Small intestine (tissue), 7 donors: ENCODE measurements around the gene IL36G. TPM values are rescaled to one million over a fixed set of nuclear protein-coding genes. Genes with fewer than 3 reads are reported as not detected.
A peak's percentile ranks its signal among the peaks of the same experiment; 100 is the strongest.

Experiments used
- DNase-seq, 2 donors: peaks; one replicate each; pipeline versions ENCODE4 v3.0.0 to v3.0.0-alpha.2; 2013
- FAIRE-seq: peaks from 2 replicates; lab custom pipeline; 2012; peaks lifted over from hg19 to GRCh38; lab: Jason Lieb, UNC
- H3K27ac ChIP-seq, 3 donors: one replicate each; pipeline ENCODE4 v1.5.1; 2013; ENCODE audit warnings: low read length in 2 of 3, mild to moderate bottlenecking in 2 of 3, control low read depth in 1 of 3, inconsistent platforms in 1 of 3, low read depth in 1 of 3, moderate library complexity in 1 of 3
- H3K27me3 ChIP-seq, 3 donors: one replicate each; pipeline ENCODE4 v1.6.1; 2013; ENCODE audit warnings: low read length in 3 of 3, inconsistent platforms in 1 of 3; ENCODE audit not compliant: control insufficient read depth in 3 of 3, insufficient read depth in 3 of 3
- H3K36me3 ChIP-seq, 3 donors: one replicate each; pipeline ENCODE4 v1.6.1; 2013; ENCODE audit warnings: low read length in 3 of 3, inconsistent platforms in 1 of 3, low read depth in 1 of 3, mild to moderate bottlenecking in 1 of 3, moderate library complexity in 1 of 3; ENCODE audit not compliant: control insufficient read depth in 3 of 3, insufficient read depth in 2 of 3
- H3K4me1 ChIP-seq, 3 donors: one replicate each; pipeline ENCODE4 v1.6.1; 2013; ENCODE audit warnings: low read length in 2 of 3, inconsistent platforms in 1 of 3, low read depth in 1 of 3, mild to moderate bottlenecking in 1 of 3, moderate library complexity in 1 of 3; ENCODE audit not compliant: control insufficient read depth in 3 of 3, insufficient read depth in 2 of 3
- H3K4me3 ChIP-seq, 3 donors: one replicate each; pipeline ENCODE4 v1.5.1; 2013; ENCODE audit warnings: low read length in 3 of 3, control low read depth in 1 of 3, inconsistent platforms in 1 of 3, low read depth in 1 of 3, mild to moderate bottlenecking in 1 of 3, moderate library complexity in 1 of 3
- H3K9me3 ChIP-seq, 2 donors: one replicate each; pipeline ENCODE4 v1.6.1; 2013; ENCODE audit warnings: low read depth in 1 of 2, low read length in 1 of 2; ENCODE audit not compliant: control insufficient read depth in 2 of 2, insufficient read depth in 1 of 2
- WGBS, 3 donors: extraction: QIAGEN DNeasy Blood & Tissue Kit; methylation state at CpG; one replicate each; pipeline ENCODE4 v1.1.7; 2013; 5-methylcytosine and 5-hydroxymethylcytosine counted together
- polyA plus RNA-seq, 4 donors: library from polyadenylated mRNA; stranded (reverse) in 3 of 4; unstranded in 1 of 4; fragments of 200-250 nt in 3 of 4; fragments of 120-200 nt in 1 of 4; gene quantifications; one replicate each; pipeline versions ENCODE4 v1.2.1 to v1.2.3, GENCODE V29; 2013
- donor health status: healthy with polysubstance abuse.
- donor health status: control.
- donor health status: control.
- donor health status: Bipolar disorder and iron deficiency.
- donor health status: healthy.

IL36G gene
- polyA plus RNA-seq, 4 donors: 0.50 TPM; not detected in 3

DNA sequence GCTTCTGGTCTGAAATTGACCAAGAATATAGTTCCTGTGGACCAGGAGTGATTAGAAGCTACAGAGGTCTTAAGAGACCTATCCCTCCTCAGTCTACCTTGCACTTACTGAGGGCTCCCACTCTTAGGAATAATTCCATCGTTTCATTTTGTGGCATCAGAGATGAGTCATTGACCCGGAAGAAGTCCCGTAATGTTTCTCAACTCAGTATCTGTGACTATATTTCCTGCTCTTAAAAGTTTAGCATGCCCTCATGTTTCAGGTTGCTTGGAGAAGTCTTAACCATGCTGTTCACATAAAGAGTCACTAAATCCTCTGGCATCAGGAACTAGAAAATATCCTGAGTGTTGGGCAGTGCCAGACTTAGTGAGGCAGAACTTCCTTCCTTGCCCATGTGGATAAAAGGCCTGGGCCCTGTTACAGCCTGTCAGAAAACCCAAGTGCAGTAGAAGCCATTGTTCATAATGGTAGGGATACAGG lies 27.3 kb downstream of the IL36G start, which contains the start of gene IL36A:
Gene IL36A (plus strand): TSS at position 430 of the 480 bp plus-strand sequence. CDS start 413 bp downstream, outside the sequence.
- H3K4me1 ChIP-seq: no peaks in the 10 kb centered on the region
- H3K27ac ChIP-seq: no peak within 1 kb of the TSS
- peaks cover 0 to 5% of the 10 kb centered on the region in 2 donors for H3K9me3 ChIP-seq
- no peak for FAIRE-seq
- H3K36me3 ChIP-seq: no peaks in the 10 kb centered on the region
- 73 to 87% (median 83%) methylated on average over 3 of the region's 3 CpGs for WGBS, 3 donors
- H3K4me3 ChIP-seq: no peak within 1 kb of the TSS
- no peak for DNase-seq
- peaks cover 0 to 9% (median 0%) of the 10 kb centered on the region in 3 donors for H3K27me3 ChIP-seq

DNA sequence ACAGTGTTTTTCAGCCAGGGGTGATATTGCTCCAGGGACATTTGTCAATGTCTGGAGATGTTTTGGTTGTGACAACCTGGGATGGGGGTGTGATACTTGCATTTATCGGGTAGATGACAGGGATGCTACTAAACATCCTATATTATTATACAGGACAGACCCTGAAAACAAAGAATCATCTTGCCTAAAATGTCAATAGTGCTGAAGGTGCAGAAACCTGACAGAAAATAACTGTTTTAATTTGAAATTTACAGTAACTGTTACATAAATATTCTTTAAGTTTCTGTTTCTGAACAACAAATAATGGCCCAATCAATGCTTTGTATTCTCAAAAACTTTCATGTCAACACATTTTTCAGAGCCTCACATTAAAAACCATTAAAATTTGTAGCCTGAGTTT lies 29.4 kb downstream of the IL36G start:
- FAIRE-seq (no peak), DNase-seq (no peak)
- no peak overlapping the region for H3K4me3 ChIP-seq
- H3K27ac ChIP-seq: no peak overlapping the region
- no peaks in the 10 kb centered on the region for H3K36me3 ChIP-seq
- 73 to 100% (median 96%) methylated on average over 1 of the region's 1 CpG for WGBS, 3 donors
- H3K27me3 ChIP-seq: peaks cover 0 to 9% (median 0%) of the 10 kb centered on the region in 3 donors
- no peaks in the 10 kb centered on the region for H3K9me3 ChIP-seq
- no peaks in the 10 kb centered on the region for H3K4me1 ChIP-seq

DNA sequence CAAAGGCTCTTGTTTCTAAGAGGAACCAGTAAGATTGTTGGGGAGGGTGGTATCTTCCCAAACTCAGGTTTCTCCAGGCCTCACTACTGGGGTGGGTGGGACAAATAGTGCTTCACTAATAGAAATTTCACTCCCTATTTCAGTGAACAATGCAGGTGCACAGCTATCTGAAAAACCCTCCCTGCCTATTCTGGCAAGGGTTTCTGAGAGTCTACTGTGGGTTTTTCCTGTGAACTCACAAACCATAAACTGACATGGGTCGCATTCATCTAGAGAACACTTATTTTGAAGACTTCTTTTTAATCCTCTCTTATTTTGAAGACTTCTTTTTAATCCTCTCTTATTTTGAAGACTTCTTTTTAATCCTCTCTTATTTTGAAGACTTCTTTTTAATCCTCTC lies 31.8 kb downstream of the IL36G start:
- 66 to 76% (median 74%) methylated on average over 1 of the region's 1 CpG for WGBS, 3 donors
- DNase-seq: no peak
- Histone ChIP-seq H3K36me3 (no peaks in the 10 kb centered on the region), H3K4me3 (no peak overlapping the region), H3K27me3 (peaks cover 0 to 3% (median 0%) of the 10 kb centered on the region in 3 donors), H3K9me3 (no peaks in the 10 kb centered on the region), H3K27ac (no peak overlapping the region), H3K4me1 (no peaks in the 10 kb centered on the region)
- FAIRE-seq: peak; percentile 61

DNA sequence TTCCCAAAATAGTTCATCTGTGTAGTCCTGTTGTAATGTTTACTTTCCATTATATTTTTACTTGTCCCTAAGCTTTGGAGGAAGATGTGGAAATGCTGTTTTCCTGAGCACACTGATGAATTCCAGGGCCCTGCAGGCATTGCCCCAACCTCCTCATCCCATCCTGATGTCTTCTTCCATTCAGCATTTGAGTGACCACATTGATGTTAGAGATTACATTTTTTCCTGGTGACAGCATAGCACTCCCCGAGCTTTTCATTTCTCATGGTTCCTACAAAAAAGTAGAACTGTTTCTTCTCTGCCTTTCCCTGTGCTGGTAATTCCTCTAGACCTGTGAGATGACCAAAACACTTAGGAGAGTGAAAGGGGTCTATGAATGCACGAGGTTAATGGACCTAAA lies 32.3 kb downstream of the IL36G start:
- H3K4me1 ChIP-seq: no peaks in the 10 kb centered on the region
- 33 to 45% (median 42%) methylated on average over 2 of the region's 2 CpGs for WGBS, 3 donors
- H3K27ac ChIP-seq: no peak overlapping the region
- DNase-seq: no peak
- H3K36me3 ChIP-seq: no peaks in the 10 kb centered on the region
- FAIRE-seq: no peak
- no peak overlapping the region for H3K4me3 ChIP-seq
- H3K27me3 ChIP-seq: peaks cover 0 to 3% (median 0%) of the 10 kb centered on the region in 3 donors
- H3K9me3 ChIP-seq: no peaks in the 10 kb centered on the region

DNA sequence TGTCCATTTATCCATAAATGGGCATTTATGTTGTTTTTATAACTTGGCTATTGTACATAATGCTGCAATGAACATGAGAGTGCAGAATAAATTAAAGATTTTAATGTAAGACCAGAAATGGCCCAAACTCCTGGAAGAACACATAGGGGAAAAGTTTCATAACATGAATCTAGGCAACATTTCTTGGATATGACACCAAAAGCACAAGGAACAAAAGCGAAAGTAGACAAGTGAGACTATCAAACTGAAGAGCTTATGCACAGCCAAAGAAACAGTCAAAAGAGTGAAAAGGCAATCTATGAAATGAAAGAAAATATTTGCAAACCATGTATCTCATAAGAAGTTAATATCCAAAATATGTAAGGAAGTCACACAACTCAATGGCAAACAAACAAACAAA lies 33.3 kb downstream of the IL36G start:
- H3K36me3 ChIP-seq: no peaks in the 10 kb centered on the region

DNA sequence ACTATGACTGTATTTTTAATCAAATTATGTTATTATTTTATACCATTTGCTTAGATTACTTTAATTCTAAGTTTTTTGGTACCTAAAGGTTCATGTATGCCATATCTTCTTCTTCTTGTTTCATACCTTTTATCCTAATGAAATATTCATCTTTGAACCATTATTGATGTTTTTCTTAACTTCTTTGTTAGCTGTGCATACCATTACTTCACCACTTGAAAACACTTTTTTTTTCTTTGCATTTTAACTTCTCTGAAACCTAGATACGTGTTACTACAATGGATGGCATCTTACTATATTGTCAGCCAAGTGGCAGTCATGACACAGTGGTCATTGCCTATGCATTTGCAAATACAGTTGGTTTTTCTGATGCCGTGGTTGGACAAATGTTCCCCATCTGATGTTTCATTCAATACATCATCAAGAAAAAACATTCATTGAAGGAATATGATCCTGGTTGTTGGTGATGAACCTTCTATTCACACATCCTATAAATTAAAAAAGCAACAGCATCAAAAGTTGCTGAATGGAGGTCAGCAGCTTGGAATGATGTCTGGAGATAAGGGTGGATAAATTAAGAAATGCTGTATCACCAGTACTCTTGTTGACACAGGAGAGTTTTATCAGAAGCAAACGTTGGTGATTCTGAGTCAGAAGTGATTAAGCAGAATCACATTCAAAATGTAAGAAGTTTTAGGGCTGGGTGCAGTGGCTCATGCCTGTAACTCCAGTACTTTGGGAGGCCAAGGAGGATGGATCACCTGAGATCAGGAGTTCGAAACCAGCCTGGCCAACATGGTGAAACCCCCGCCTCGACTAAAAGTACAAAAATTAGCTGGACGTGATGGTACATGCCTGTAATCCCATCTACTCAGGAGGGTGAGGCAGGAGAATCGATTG lies 34.9 kb downstream of the IL36G start:
- DNase-seq: no peak
- H3K4me1 ChIP-seq: no peaks in the 10 kb centered on the region
- no peaks in the 10 kb centered on the region for H3K36me3 ChIP-seq
- FAIRE-seq: no peak
- H3K9me3 ChIP-seq: no peaks in the 10 kb centered on the region
- 66 to 75% (median 69%) methylated on average over 8 of the region's 8 CpGs for whole genome bisulfite sequencing, 3 donors
- H3K27me3 ChIP-seq: peaks cover 0 to 3% (median 0%) of the 10 kb centered on the region in 3 donors
- H3K27ac ChIP-seq: no peak overlapping the region
- H3K4me3 ChIP-seq: no peak overlapping the region

More for the DNA sequence above, 33.3 kb downstream of the IL36G start:
- DNase-seq (no peak), FAIRE-seq (no peak)
- H3K4me1 ChIP-seq: no peaks in the 10 kb centered on the region
- no peak overlapping the region for H3K27ac ChIP-seq
- no peaks in the 10 kb centered on the region for H3K9me3 ChIP-seq
- 88 to 97% (median 88%) methylated on average over 1 of the region's 1 CpG for WGBS, 3 donors
- no peak overlapping the region for H3K4me3 ChIP-seq
- H3K27me3 ChIP-seq: peaks cover 0 to 3% (median 0%) of the 10 kb centered on the region in 3 donors

DNA sequence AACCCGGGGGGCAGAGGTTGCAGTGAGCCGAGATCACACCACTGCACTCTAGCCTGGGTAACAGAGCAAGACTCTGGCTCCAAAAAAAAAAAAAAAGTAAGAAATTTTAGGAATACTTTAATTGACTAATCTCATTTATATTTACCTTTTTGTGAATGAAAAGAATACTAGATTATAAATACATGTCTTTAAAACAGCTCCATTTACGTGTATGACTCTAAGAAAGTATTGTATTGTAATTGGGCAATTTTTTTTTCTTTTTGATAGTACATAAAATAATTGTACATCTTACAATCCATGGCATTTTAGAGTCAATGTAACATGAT lies 35.5 kb downstream of the IL36G start:
- Histone ChIP-seq H3K27me3 (peaks cover 0 to 3% (median 0%) of the 10 kb centered on the region in 3 donors), H3K9me3 (no peaks in the 10 kb centered on the region), H3K36me3 (no peaks in the 10 kb centered on the region), H3K4me3 (no peak overlapping the region), H3K27ac (no peak overlapping the region), H3K4me1 (no peaks in the 10 kb centered on the region)
- WGBS, 3 donors: 65 to 79% (median 69%) methylated on average over 3 of the region's 3 CpGs
- no peak for DNase-seq
- no peak for FAIRE-seq

DNA sequence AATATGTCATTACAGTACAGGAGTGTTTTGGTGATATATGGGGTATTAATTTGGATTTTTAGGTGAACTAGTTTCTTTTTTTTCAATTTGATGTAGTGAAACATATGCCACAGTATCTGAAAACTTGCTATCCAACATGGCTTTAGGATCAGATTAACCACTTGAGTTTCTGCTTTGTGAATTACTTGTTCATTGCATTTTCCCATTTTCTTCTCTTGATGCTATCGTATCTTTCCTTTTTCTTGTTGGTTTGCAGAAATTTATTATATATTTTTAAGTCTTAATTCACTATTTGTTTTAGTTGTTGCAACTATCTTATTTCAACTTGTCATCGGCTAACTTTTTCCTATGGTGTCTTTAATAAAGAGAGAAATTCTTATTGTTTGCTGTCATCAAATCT lies 36.3 kb downstream of the IL36G start:
- Histone ChIP-seq H3K9me3 (peaks cover 0 to under 1% of the 10 kb centered on the region in 2 donors), H3K27me3 (peaks cover 0 to 6% (median 2%) of the 10 kb centered on the region in 3 donors), H3K4me3 (no peak overlapping the region), H3K4me1 (no peaks in the 10 kb centered on the region), H3K27ac (no peak overlapping the region), H3K36me3 (no peaks in the 10 kb centered on the region)
- 94 to 95% (median 94%) methylated on average over 2 of the region's 2 CpGs for WGBS, 3 donors
- DNase-seq (no peak), FAIRE-seq (no peak)
